Osteoblast (primary cell): Measurements from ENCODE around the gene DDIT3. TPM values are rescaled to one million over a fixed set of nuclear protein-coding genes. Genes with fewer than 3 reads are reported as not detected.

Experiments used
- DNase-seq: peaks from one replicate; pipeline ENCODE4 v3.0.0; 2011; ENCODE audit warnings: low spot score, mixed read lengths; ENCODE audit not compliant: insufficient read length; ENCODE audit errors: missing footprints
- H2AFZ ChIP-seq: 2 replicates; pipeline ENCODE4 v1.6.0; 2011; ENCODE audit warnings: mild to moderate bottlenecking, low read length
- H3K27ac ChIP-seq: 2 replicates; pipeline ENCODE4 v1.5.1; 2011; ENCODE audit warnings: mild to moderate bottlenecking, low read depth, low read length, moderate library complexity
- H3K27me3 ChIP-seq: 2 replicates; pipeline ENCODE4 v1.6.0; 2012; ENCODE audit warnings: mild to moderate bottlenecking, control low read depth, inconsistent platforms, low read length, moderate library complexity; ENCODE audit not compliant: insufficient read depth
- H3K36me3 ChIP-seq: 2 replicates; pipeline ENCODE4 v1.5.1; 2011; ENCODE audit warnings: mild to moderate bottlenecking, low read length, control low read depth, moderate library complexity; ENCODE audit not compliant: insufficient read depth
- H3K4me1 ChIP-seq: 2 replicates; pipeline ENCODE4 v1.5.1; 2011; ENCODE audit warnings: mild to moderate bottlenecking, low read length, control low read depth, moderate library complexity; ENCODE audit not compliant: insufficient read depth
- H3K4me2 ChIP-seq: 2 replicates; pipeline ENCODE4 v1.6.0; 2011; ENCODE audit warnings: mild to moderate bottlenecking, low read length; ENCODE audit not compliant: insufficient read depth
- H3K4me3 ChIP-seq: fragments of 200-600 bp; sonication (generic); 3 replicates; pipeline ENCODE4 v1.5.1; 2012; ENCODE audit warnings: mild to moderate bottlenecking, low read length, inconsistent platforms; ENCODE audit not compliant: insufficient read depth
- H3K79me2 ChIP-seq: 2 replicates; pipeline ENCODE4 v1.6.0; 2012; ENCODE audit warnings: mild to moderate bottlenecking, low read length, control low read depth, inconsistent platforms; ENCODE audit not compliant: insufficient read depth
- H3K9me3 ChIP-seq: 2 replicates; pipeline ENCODE4 v1.5.1; 2011; ENCODE audit warnings: low read depth, low read length, control low read depth
- H4K20me1 ChIP-seq: 2 replicates; pipeline ENCODE4 v1.6.0; 2012; ENCODE audit warnings: mild to moderate bottlenecking, low read length, control low read depth; ENCODE audit not compliant: insufficient read depth
- total RNA-seq: library from RNA; depleted of rRNA; stranded (reverse); fragments of >200 nt; gene quantifications from 2 replicates; pipeline ENCODE4 v1.2.3, GENCODE V29; 2012
- TF ChIP-seq, protein P1 (sequence below): IDR thresholded peaks from 2 replicates; pipeline ENCODE4 v1.5.1; 2011; ENCODE audit warnings: mild to moderate bottlenecking, low read depth, low read length, moderate library complexity; ENCODE audit errors: extremely low read depth

The DDIT3 gene
- total RNA-seq, 1 donor, result 136 TPM

DNA sequence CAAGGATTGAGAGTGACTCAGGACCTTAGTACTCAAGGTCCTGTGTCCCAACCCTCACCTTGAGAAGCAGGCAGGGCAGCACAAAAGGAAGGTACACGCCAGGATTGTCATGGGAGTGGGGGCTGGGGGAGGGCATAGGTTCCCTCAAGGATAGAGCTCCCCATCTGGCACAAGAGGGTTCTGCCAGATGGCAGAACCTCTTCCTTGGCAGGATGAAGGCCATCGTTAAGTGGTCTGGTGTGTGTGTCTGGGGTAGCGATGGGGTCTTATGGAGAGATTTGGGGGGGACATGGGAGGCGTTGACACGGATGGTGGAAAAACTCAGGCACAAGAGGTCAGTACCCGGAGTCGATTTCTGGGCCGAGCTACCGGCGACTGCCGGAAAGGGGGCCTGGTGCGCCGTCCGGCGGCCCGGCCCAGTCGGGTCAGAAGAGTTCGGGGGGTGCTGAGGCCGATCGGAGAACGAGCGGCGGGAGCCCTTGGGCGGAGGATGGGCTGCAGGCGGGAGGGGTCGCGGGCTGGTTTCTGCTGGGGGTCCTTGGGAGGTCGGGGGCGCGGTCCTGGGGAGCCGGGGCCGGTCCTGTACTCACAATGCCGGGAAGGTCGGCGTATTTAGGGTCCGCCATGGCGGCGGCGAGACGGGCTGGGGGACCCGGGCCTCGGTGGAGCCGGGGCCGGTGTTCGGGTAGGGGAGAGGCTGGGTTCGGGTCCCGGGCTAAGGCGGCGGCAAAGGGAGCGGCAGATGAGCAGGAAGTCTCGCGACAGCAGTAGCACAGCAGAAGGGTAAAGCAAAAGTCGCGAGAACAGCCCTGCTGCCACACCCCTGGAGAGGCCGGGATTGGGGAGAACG lies 26.3 kb upstream of the DDIT3 start, which contains the start of gene DCTN2:
TSS of gene DCTN2 (minus strand) at position 755 of the 850 bp plus-strand sequence. CDS start at position 626, 129 bp downstream.
- Histone ChIP-seq H3K9me3 (no peaks in the 10 kb centered on the region), H3K4me1 (peaks cover 20% of the 10 kb centered on the region), H3K4me2 (peak within 1 kb of the TSS; percentile 97), H3K27ac (peak within 1 kb of the TSS; percentile 69), H4K20me1 (peaks cover 22% of the 10 kb centered on the region), H3K4me3 (peak within 1 kb of the TSS; percentile 91), H3K27me3 (peaks cover 31% of the 10 kb centered on the region), H3K36me3 (peaks cover 2% of the 10 kb centered on the region), H3K79me2 (peaks cover 43% of the 10 kb centered on the region), H2AFZ (peak within 1 kb of the TSS; percentile 83)
- TF ChIP-seq, protein P1, sequence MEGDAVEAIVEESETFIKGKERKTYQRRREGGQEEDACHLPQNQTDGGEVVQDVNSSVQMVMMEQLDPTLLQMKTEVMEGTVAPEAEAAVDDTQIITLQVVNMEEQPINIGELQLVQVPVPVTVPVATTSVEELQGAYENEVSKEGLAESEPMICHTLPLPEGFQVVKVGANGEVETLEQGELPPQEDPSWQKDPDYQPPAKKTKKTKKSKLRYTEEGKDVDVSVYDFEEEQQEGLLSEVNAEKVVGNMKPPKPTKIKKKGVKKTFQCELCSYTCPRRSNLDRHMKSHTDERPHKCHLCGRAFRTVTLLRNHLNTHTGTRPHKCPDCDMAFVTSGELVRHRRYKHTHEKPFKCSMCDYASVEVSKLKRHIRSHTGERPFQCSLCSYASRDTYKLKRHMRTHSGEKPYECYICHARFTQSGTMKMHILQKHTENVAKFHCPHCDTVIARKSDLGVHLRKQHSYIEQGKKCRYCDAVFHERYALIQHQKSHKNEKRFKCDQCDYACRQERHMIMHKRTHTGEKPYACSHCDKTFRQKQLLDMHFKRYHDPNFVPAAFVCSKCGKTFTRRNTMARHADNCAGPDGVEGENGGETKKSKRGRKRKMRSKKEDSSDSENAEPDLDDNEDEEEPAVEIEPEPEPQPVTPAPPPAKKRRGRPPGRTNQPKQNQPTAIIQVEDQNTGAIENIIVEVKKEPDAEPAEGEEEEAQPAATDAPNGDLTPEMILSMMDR, result peak; percentile 34
- peak; percentile 100 for DNase-seq

DNA sequence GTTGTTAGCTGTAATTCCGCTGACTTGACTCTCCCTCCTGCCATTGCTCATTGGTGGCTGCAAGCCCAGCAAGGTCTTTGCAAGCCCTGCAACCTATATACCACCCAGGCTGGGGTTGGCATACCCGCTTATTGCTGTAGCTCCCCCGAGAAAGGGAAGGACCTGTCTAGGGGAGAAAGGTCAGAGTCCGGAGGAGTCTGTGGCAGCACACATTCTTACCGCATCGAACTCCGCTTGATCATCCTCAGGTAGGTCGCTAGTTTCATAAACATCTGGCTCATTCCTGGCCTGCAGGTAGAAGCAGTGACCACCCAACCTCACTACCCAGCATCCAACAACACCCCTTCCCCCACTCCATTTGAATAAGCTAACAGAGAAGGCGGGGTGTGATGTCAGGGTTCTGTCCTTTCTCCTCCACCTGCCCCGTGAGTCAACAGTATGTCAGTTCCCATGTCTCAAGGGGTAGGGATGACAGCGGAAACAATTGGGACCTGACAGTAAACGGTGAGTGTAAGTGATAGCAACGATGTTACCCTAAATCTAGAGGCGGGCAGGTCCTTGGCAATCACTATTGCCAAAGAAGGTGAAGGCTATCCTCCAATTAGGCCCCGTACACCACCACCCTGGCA lies 25.6 kb upstream of the DDIT3 start:
- Histone ChIP-seq H4K20me1 (peaks cover 29% of the 10 kb centered on the region), H3K27ac (peak overlapping the region; percentile 69), H3K36me3 (peaks cover 10% of the 10 kb centered on the region), H3K79me2 (peaks cover 51% of the 10 kb centered on the region), H3K4me1 (peaks cover 25% of the 10 kb centered on the region), H3K9me3 (no peaks in the 10 kb centered on the region), H3K4me3 (peak overlapping the region; percentile 91), H3K4me2 (peak overlapping the region; percentile 97), H2AFZ (peak overlapping the region; percentile 83), H3K27me3 (peaks cover 28% of the 10 kb centered on the region)
- TF ChIP-seq, protein P1, result no peak
- peak; percentile 80 for DNase-seq

DNA sequence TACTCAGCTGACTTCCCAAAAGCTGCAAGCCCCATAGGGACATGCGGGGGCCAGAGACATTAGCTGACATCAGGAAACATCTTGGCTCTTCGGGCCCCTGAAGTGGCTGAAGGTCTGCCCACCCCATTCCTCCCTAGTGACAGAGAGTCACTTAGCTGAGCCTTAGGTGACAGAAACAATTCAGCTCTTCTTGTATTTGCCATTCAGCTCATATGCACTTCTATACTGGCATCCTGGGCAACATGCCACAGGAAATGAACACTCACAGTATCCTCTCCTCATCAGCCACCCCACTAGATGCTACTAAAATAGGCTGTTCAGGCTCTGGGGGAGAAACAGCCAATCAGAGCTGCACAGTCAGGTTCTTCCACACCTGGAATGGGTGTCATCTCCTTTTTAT lies 23.3 kb upstream of the DDIT3 start:
- peaks cover 25% of the 10 kb centered on the region for H3K36me3 ChIP-seq
- H3K4me1 ChIP-seq, result peaks cover 25% of the 10 kb centered on the region
- no peaks in the 10 kb centered on the region for H3K9me3 ChIP-seq
- H3K4me2 ChIP-seq, result no peak overlapping the region
- H4K20me1 ChIP-seq, result peaks cover 34% of the 10 kb centered on the region
- peak overlapping the region; percentile 9 for H3K27ac ChIP-seq
- peaks cover 68% of the 10 kb centered on the region for H3K79me2 ChIP-seq
- TF ChIP-seq, protein P1, result no peak
- no peak overlapping the region for H3K4me3 ChIP-seq
- H2AFZ ChIP-seq, result no peak overlapping the region
- peak; percentile 75 for DNase-seq
- H3K27me3 ChIP-seq, result peaks cover 7% of the 10 kb centered on the region

DNA sequence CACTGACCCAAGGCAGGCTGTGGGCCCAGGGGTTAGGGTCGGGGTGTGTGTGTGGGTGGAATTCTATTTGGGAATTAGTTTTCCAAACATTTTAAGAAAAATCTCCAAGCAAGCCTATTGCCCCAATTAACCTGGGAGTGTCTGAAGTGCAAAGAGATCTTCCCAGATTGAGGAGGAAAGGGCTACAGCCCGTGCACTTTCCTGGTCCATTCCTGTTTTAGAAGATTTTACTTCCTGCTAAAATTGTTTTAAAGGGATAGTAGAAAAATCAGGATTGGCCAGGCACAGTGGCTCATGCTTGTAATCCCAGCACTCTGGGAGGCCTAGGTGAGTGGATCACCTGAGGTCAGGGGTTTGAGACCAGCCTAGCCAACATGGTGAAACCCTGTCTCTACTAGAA lies 21.4 kb upstream of the DDIT3 start:
- H3K79me2 ChIP-seq, result peaks cover 76% of the 10 kb centered on the region

More for the DNA sequence above, 21.4 kb upstream of the DDIT3 start:
- H3K36me3 ChIP-seq, result peaks cover 37% of the 10 kb centered on the region
- no peak overlapping the region for H2AFZ ChIP-seq
- H3K27ac ChIP-seq, result no peak overlapping the region
- no peaks in the 10 kb centered on the region for H3K27me3 ChIP-seq
- TF ChIP-seq, protein P1, result no peak
- H3K4me2 ChIP-seq, result no peak overlapping the region
- no peak for DNase-seq
- H4K20me1 ChIP-seq, result peaks cover 40% of the 10 kb centered on the region
- H3K4me1 ChIP-seq, result peaks cover 25% of the 10 kb centered on the region
- H3K9me3 ChIP-seq, result no peaks in the 10 kb centered on the region
- no peak overlapping the region for H3K4me3 ChIP-seq
